GM18526 (cell line): Measurements from ENCODE around the gene TRIM8.

Experiments
- POLR2A ChIP-seq: IDR thresholded peaks from 3 replicates; pipeline ENCODE4 v1.6.1; 2011; ENCODE audit not compliant: insufficient read length; ENCODE audit errors: extremely low read depth

Gene TRIM8

DNA sequence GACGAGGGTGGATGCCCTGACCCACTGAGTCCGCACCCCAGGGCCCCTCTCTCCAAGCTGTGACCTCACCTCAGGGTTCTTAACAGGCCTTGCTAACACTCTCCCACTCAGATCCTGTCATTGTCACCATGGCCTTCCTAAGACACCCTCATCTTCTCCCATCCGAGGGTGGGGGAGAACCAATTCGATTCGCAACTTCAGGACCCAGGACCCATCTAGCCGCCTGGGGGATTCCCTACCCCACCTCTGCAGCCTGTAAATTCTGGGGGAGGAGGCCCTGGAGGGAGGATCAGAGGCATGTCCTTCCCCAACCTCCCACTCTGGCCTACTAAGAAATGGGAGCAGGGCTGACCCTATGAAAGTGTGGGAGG lies 17.4 kb downstream of the TRIM8 start:
- TF ChIP-seq POLR2A, result no peak

DNA sequence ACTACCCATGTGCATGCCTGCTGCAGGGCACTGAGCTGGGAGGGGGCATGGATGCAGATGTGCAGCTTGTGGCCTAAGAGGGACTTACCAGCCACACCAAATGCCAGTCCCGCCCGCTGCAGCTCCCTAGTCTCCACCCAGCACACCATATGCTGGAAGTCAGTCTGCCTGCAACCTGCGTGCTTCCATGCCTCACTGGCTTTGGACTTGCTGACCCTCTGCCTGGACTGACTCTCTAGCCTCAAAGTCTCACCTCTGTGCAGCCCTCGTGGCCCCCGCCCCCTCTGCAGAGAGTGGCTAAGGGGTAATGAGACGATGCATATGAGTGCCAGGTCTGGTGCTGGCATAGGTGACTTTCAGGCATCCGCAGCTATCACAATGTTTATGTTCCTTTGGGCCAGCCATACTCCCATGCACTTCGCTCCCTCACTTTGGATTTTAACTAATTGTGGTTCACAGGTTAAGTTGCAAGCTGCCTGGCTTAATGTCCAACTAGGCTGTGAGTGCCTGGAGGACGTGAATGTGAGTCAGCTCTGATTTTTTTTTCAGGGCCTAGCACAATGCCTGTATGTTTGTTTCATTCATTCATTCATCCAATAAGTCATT lies 21.7 kb downstream of the TRIM8 start:
- no peak for TF ChIP-seq POLR2A

DNA sequence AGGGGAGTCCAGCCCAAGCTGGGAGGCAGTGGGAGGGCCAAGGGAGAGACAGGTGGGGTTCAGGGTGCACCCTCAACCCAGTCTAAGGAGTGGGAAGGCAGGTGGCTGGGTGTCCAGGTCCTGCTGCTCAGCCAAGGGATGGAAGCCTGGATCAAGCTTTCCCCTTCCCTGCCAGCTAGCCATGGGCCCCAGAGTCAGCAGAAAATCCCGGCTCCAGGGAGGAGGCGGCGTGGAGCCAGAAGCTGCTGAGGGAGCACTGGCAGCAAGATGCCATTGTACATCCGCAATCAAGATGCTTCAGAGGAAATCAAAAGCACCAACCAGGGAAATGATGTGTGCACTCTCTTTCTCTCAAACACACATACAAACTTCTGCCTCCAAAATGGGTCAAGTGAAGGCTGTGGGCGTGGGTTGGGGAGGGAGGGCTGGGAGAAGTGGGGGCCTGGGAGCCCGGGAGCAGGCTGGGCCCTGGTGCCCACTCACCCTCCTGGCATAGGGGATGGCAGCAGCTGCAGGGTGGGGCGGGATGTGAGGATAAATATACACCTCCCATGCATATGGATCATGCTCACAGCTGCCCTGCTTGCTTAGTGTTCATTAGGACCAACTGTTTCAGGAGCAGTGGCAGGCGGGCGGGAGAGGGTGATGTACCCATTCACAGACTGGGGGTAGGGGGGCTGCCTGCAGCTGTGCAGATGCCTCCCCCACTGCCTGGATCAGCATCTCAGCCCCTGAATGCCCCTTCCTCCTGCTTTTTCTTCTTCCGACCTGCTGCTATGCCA lies 24.2 kb downstream of the TRIM8 start:
- no peak for TF ChIP-seq POLR2A

DNA sequence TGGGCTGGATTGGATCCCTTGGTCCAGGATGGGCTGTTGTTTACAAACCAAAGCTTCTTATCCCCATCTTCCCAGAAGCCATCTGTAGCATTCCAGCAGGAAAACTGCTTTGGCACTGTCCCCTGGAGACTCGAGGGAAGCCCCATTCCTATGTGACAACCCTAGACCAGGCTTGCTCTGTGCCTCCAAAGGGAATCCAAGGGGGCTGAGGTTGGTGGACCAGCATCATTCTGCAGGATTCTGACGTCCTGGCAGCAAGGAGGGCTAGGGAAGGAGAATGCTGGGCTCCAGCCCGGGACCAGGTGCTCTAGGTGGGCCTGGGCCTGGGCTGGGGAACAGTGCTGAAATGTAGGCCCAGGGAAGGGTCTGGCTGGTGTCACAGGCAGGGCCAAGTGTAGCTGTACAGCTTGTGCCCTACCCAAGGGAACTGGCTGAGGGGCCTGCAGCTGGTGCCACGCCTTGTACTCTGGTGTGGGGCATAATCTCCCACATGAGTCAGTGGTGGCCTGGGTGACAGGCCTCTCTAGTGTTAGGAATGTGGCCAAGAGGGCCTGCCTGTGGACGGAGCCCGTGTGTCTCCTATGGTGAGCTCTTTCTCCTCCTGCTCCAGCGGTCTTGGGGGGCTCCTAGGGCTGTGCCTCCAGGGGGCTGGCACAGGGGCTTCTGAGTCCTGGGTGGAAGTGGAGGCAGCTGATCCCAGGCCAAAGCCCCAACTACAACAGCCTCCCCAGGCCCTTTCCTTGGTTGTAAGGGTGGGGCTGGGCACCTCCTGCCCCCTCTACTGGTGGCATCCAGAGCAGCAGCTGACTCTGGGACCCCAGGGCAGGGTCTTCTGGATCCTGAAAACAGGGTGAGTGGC lies 25.2 kb downstream of the TRIM8 start:
- TF ChIP-seq POLR2A, result no peak

DNA sequence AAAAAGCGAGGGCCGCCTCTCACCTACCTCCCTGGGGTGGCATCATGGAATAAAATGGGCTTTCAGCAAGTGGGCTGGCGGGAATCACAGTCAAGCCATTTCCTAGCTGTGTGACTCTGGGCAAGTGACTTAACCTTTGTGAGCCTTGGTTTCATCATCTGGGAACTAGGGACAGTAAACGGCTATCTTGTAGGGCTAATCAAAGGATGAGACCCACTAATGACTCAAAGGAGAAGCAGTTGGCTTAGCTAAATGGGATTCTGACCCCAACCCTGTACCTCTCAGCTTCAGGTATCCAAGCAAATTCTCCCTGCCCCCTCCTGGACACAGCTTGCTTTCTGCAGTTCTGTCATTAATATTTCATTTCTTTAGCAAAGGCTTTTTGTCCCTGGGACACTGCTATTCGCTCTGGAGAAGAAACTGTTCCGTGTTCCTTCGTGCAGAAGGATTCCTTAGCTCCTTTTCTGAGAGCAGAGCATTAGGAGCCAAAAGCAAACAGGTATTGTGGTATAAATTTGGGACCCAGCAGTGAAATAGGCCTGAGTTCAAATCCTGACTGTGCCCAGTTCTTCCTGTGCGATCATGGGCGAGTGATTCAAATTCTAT lies 25.9 kb downstream of the TRIM8 start:
- TF ChIP-seq POLR2A, result no peak

DNA sequence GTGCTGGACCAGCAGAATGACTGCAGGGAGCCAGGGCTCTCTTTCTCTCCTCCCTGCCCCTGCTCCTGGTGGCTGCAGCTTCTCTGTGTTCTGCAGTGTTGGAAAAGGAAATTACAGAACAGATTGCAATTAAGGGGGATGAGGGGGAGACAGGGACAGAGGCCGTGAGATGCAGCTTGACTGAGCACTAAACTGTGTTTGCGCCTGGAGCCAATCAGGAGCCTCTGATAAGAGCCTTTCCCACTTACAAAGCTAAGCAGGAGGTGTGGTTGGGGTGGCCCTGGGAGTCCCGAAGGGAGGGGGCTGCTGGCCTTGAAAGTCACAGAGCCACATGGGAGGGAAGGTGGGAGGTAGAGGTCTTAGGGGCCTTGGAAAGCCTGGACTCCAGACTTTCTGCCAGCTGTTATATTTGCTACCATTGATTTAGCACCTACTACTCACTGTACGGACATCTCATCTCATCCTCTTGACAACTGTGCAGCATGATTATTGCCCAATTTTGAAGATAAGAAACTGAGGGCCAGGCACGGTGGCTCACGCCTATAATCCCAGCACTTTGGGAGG lies 26.7 kb downstream of the TRIM8 start:
- no peak for TF ChIP-seq POLR2A

DNA sequence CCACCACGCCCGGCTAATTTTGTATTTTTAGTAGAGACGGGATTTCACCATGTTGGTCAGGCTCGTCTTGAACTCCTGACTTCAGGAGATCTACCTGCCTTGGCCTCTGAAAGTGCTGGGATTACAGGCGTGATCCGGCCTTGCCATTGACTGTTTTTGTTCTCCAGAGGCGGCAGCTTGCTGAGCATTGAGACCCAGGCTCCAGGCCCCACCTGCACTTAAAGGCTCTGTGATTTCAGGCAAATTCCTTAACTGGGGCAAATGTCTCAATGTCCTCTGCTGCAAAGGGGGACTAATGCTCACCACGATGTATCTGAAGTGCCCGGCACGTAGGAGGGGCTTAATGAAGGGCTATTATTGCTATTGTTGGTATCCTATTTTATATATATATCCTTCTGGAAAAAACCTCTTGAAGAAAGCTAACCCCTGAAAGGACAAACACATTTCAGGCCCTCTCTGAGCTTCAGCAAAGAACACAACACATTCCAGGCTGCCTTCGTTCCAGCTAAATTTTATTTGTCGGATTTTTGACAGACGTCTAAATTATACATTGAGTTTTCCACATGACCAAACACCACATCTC lies 29.0 kb downstream of the TRIM8 start:
- no peak for TF ChIP-seq POLR2A

DNA sequence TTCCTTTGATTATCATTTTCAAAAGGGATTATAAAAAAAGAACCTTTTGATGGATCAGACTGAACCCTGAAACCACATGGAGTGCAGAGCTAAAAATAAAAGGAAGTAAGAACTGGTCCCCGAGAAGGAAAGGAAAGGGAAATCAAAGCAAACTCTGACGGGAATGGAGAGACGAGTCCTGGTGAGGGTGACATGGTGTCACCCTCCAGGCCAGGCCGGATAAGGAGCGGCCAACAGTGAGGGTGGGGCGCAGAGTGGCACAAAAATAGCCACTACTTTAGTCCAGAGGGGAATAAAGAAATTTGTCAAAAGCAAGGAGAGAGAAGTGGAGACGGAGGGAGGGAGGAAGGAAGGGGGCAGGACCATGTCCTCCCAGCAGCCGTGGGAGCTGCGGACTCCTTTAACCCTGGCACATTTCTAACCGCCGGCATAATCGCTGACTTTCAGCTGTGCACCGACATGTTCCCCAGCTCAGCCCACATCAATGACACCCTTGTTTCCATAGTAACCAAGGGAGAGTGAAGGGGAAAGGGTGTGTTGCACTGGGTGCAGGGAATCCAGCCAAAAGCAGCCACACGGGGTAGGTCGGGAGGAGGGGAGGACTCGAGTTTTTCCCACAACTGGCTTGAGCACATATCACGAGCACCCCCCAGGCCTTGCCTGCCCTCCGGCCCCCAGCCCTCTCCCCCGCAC lies 29.7 kb downstream of the TRIM8 start:
- no peak for TF ChIP-seq POLR2A

DNA sequence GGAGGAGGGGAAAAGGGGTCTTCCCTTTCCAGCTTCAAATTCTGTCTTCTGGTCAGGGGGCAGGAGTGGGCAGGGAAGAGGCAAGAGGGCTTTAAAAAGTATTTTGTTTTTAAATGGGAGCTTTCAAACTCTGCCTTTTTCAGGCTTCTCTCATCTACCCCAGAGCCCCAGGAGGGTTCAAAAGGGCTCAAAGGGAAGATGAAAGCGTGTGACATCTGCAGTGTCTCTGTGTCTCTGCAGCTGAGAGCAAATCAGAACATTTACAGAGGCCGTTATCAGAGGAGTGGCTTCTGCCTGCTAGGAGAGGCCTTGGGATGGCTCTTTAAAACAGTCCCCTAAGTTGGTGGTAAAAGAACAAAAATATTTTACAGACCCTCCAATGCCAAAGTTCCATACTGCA lies 30.3 kb downstream of the TRIM8 start:
- no peak for TF ChIP-seq POLR2A

DNA sequence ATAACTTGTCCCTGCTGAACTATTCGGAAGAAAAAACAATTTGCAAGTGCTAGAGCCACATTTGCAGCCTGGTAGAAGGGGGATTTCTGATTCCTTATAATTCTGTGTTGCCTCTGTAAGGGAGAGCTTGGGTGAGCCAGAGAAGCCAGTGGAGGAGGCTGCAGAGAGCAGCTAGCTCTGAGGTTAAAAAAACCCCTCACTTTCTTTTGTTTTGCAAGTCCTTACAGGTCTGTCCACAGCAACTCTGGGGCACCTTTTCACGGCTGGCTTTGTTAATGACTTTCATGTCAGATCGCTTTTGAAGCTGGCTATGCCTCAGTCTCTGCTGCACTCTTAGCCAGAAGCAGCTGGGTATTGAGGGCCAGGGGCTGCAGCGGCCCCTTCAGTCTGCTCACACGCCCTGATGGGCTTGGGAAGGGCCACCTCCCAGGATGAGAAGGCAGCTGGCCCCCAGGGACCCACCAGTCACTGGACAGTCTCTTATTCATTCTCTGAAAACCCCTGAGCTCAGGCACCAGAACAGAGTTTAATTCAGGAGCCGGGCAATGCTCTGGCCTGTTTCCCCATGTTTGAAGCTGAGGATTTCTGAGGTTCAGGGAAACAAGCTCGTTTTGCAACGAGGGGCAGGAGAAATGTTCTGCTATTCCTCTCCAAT lies 30.9 kb downstream of the TRIM8 start:
- no peak for TF ChIP-seq POLR2A

DNA sequence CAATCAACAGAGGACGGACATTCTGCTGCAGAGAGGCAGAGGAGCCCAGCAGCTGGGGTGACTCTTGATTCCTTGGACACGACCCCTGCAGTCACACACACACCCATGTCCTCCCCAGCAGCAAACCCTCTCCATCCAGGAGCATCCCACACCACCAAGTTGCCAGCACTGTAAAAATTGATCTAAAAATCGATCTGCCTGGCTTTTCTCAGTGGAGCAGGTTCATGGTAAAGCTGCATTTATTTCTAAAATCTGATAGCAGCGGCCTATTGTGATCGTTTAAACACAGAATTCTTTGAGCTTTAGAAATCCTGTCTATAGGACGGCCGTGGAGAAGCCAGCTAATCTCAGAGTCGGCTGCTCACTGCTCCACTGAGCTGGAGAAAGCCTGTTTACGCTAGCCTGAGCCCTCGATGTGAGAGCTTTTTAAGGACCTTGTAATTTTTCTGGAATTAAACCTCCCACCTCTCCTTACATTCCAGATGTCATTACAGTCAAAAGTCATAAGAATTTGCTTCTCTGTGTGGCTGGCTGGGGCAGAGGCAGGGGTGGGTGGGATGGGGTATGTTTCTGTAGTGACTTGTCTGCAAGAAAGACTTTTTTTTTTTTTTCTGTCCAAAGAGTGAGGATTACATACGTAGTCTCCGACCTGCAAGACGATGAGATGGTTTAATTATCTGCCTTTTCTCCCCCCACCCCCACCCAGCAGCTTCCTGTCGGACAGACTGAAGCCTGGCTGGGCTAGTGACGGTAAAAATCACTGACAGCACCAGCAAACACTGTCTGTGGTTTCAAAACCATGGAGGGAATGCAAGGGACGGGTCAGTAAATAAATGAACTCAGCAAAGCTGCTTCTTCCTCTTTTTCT lies 31.6 kb downstream of the TRIM8 start:
- TF ChIP-seq POLR2A, result no peak

DNA sequence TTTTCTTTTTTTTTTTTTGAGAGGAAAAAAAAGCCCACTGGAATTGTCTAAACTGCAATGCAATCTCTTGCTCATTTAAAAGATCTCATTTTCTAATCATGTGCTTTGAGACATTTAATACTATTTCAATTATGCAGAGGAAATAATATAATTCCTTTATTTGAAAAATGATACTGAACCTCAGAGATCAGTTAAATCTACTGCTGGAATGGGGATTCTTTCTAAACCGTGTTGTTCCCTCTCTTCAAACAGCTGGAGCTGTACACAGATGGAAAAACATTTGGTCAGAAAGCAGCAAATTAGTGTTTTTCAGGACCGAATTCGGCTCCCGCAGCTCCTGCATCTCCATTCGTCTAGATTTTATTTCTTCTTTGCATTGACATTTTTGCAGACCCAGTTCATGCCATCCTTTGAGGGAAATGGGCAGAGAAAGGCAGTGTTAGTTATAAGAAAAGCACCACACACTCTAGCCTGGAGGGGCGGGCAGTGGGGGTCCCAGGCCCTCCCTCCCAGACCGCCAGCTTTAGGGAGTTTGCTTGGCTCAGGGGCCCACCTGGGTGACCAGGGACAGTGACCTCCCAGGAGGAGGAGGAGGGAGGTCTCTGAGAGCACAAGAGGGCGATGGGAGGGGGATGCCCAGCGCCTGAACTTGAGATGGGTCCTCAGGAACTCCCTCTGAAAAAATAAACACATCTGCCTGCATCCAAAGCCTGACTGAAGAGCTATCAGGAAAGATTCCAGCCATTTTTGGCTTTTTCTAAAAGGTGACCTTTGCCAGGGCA lies 32.4 kb downstream of the TRIM8 start:
- TF ChIP-seq POLR2A, result no peak
